Measurements from ENCODE around the gene KCNIP1. TPM values are rescaled to one million over a fixed set of nuclear protein-coding genes. Genes with fewer than 3 reads are reported as not detected.

KCNIP1 gene
- total RNA-seq, 1 donor from 2014 or later = 5.3 TPM

DNA sequence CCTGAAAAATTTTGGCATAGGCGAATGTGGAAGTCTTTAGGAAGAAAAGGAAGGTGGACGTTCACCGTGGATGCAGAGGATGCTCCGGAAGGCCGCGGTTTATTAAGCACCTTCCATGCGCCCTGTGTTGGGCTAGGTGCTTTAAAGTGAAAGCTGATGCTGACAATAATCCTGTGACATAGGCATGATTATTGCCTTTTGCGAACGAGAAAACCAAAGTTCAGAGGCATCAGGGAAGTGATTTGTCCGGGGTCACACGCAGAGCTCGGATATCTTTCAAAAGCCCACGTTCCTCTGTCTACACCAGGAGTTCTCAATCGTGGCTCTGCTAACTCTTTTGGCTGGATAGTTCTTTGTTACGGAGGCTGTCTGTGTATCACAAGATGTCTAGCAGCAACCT is 267.7 kb downstream of the KCNIP1 start:
- peaks cover 11% of the 10 kb centered on the region for H3K4me1 Mint-ChIP-seq (ENCODE audit: unreplicated experiment)
- H3K4me3 Mint-ChIP-seq = no peak overlapping the region
- DNase-seq (ENCODE audit: extremely low spot score, unreplicated experiment) = no peak
- no peak overlapping the region for H3K27ac Mint-ChIP-seq
- peaks cover 24% of the 10 kb centered on the region for H3K27me3 Mint-ChIP-seq
- no peaks in the 10 kb centered on the region for H3K9me3 Mint-ChIP-seq
- H3K36me3 Mint-ChIP-seq = peaks cover 3% of the 10 kb centered on the region
- no peak for TF ChIP-seq CTCF (conservative IDR thresholded peaks at IDR 0.05)

- Mint-ChIP-seq H3K4me1 (ENCODE audit: unreplicated experiment) (peaks cover 11% of the 10 kb centered on the region), H3K36me3 (peaks cover 3% of the 10 kb centered on the region), H3K4me3 (no peak overlapping the region), H3K27ac (no peak overlapping the region), H3K27me3 (peaks cover 24% of the 10 kb centered on the region), H3K9me3 (no peaks in the 10 kb centered on the region)
- no peak for TF ChIP-seq CTCF (conservative IDR thresholded peaks at IDR 0.05)
- DNase-seq (ENCODE audit: extremely low spot score, unreplicated experiment) = no peak
Measured at GRCh38 chr5:170773024-170773985, 269.5 kb downstream of the KCNIP1 start.

GRCh38 chr5:170774831-170775230 is 271.0 kb downstream of the KCNIP1 start:
- no peak for TF ChIP-seq CTCF (conservative IDR thresholded peaks at IDR 0.05)
- H3K4me1 Mint-ChIP-seq (ENCODE audit: unreplicated experiment) = peaks cover under 1% of the 10 kb centered on the region
- no peak overlapping the region for H3K4me3 Mint-ChIP-seq
- H3K36me3 Mint-ChIP-seq = peaks cover 3% of the 10 kb centered on the region
- peaks cover 13% of the 10 kb centered on the region for H3K27me3 Mint-ChIP-seq
- H3K27ac Mint-ChIP-seq = no peak overlapping the region
- DNase-seq (ENCODE audit: extremely low spot score, unreplicated experiment) = no peak
- no peaks in the 10 kb centered on the region for H3K9me3 Mint-ChIP-seq

DNA sequence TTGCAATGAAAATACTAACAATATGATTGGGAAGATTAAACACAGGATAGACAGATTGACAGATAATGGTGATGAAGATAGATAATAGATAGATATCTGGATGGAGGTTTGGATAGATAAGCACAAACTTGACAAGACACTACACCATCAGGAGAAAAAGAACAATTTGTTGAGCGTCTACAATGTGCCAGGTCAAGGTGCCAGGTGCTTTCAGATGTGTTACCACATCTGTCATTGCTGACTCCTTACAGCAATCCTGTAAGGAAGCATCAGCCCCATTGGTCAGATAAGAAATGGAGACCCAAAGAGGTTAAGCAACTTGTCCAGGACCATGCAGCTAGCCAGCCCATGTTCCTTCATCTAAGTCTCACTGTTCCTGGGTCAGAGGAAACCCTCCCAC is 278.1 kb downstream of the KCNIP1 start:
- no peaks in the 10 kb centered on the region for H3K4me1 Mint-ChIP-seq (ENCODE audit: unreplicated experiment)
- no peak overlapping the region for H3K27ac Mint-ChIP-seq
- H3K4me3 Mint-ChIP-seq = no peak overlapping the region
- DNase-seq (ENCODE audit: extremely low spot score, unreplicated experiment) = no peak
- no peaks in the 10 kb centered on the region for H3K27me3 Mint-ChIP-seq
- no peak for TF ChIP-seq CTCF (conservative IDR thresholded peaks at IDR 0.05)
- H3K36me3 Mint-ChIP-seq = no peaks in the 10 kb centered on the region
- no peaks in the 10 kb centered on the region for H3K9me3 Mint-ChIP-seq

DNA sequence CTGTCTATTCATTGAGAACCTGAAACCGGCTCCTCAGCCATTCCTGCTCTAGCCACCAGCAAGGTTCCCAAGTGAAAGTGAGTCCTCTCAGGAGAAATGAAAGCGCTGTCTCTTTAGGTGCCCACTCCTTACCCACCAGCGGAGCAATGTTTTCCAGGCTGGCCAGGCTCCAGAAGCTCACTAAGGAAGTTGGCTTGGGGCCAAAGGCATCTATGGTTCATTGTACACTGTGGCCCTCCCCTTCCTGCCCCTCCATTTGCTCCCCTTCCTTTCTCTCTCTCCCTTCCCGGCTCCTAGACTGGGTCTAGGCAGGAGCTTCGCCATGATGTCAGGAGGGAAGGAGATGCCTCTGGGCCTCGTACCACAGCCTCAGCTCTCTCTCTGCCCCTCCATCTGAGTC is 278.6 kb downstream of the KCNIP1 start:
- Mint-ChIP-seq H3K4me1 (ENCODE audit: unreplicated experiment) (no peaks in the 10 kb centered on the region), H3K9me3 (no peaks in the 10 kb centered on the region), H3K27ac (no peak overlapping the region), H3K4me3 (no peak overlapping the region), H3K27me3 (no peaks in the 10 kb centered on the region), H3K36me3 (no peaks in the 10 kb centered on the region)
- no peak for TF ChIP-seq CTCF (conservative IDR thresholded peaks at IDR 0.05)
- DNase-seq (ENCODE audit: extremely low spot score, unreplicated experiment) = no peak

Measured in type B pancreatic cell (in vitro differentiated cells).